GM19239 (cell line): ENCODE results near the gene SLC50A1.
"Not testable (repeated sequence)": the region's sequence is repeated elsewhere in the genome, so short reads cannot be mapped to it uniquely, and the experiment has no call there.

Source experiments
- DNase-seq: peaks from one replicate; pipeline ENCODE4 v3.0.0; 2011; ENCODE audit warnings: low spot score; ENCODE audit not compliant: insufficient read length
- FAIRE-seq: peaks from 2 replicates; lab custom pipeline; 2011; peaks lifted over from hg19 to GRCh38; lab: Jason Lieb, UNC

Gene SLC50A1

GRCh38 chr1:155113450-155113980, 22.1 kb upstream of the SLC50A1 start:
- DNase-seq, result no peak

DNA sequence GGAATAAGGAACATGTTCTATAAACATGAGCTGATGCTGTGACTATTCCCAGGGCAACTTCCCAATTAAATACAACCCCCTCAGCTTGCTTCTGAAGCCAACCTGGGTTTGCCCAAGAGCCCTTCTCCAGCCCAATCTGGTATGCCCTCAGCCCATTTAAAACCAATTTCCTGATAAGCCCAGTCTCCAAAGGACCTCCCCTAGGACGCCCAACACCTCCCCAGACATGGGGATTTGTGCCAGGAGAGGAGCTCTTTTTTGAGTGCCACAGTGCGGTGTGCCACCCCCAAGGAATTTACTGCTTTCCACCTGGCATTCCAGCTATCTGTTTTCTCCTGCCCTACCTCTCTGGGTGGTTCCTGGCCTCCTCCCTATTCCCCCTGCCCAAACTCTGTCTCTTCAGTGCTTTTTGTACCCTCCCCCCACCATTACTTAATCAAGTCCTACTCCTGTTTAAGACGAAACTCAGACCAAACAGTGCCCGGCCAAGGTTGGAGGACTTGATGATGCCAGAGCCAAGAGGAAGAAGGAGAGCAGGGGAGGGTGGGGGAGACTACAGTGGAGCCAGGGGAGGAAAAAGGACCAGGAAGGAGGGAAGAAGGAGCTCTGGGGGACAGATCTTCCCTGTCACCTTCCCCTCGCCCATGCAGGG, 19.4 kb upstream of the SLC50A1 start:
- no peak for FAIRE-seq

More at GRCh38 chr1:155113450-155113980, 22.1 kb upstream of the SLC50A1 start:
- FAIRE-seq, result no peak

GRCh38 chr1:155117610-155118009, 18.0 kb upstream of the SLC50A1 start:
- FAIRE-seq, result no peak
- no peak for DNase-seq

More for the DNA sequence above, 19.4 kb upstream of the SLC50A1 start:
- no peak for DNase-seq

DNA sequence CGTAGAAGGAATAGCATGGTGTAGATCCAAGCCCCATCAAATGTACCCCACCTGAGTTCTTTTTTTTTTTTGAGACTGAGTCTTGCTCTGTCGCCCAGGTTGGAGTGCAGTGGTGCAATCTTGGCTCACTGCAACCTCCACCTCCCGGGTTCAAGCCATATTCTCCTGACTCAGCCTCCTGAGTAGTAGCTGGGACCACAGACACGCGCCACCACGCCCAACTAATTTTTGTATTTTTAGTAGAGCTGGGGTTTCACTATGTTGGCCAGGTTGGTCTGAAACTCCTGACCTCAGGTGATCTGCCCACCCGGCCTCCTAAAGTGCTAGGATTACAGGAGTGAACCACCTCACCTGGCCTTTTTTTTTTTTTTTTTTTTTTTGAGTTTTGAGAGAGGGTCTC, 17.6 kb upstream of the SLC50A1 start:
- not testable (repeated sequence) for FAIRE-seq, DNase-seq

DNA sequence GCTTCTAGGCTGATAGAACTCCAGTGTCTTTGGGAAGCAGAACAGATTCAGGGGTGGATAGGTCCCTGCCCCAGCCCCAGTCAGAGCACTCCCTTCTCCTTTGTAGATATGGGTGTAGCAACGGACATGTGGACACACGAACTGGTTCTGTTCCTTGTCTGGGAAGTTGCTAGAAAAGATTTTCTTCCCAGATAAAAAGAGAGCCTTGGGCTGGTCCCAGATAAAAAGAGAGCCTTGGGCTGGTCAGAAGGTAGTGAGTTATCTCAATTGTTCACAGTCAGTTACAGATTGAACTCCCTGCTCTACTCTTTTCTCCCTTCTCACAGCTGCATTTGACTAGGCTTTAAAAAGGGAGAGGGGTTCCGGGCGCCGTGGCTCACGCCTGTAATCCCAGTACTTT, 15.4 kb upstream of the SLC50A1 start:
- no peak for DNase-seq
- FAIRE-seq, result no peak

- DNase-seq (no peak), FAIRE-seq (no peak)
These were observed 14.4 kb upstream of the SLC50A1 start for GRCh38 chr1:155121249-155121648.

- FAIRE-seq (no peak), DNase-seq (no peak)
These were observed 13.3 kb upstream of the SLC50A1 start for GRCh38 chr1:155122308-155122707.

- FAIRE-seq (no peak), DNase-seq (no peak)
These were observed 11.9 kb upstream of the SLC50A1 start for GRCh38 chr1:155123801-155124200.

GRCh38 chr1:155124503-155125463, 10.9 kb upstream of the SLC50A1 start:
- DNase-seq (no peak), FAIRE-seq (no peak)

DNA sequence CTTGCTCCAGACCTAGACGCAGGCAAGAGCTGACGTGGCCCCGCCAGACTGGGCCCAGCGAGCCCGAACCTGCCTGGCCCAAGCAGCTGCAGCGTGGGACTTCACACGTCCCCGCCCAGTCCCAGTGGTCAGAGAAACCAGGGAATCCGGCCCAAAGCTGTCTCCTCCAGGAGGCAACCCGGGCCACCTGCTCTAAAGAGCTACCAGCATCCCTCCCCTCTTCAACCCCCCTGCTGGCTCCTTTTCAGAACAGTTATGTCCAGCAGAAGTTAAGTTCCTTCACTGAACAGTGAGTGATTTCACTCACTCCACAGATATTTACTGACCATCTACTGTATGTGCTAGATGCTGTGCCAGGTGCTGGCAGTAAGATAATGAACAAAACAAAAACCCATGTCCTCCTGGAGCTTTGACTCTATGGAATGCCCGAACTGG, 10.1 kb upstream of the SLC50A1 start:
- FAIRE-seq, result no peak
- no peak for DNase-seq

GRCh38 chr1:155125946-155126555, 9.6 kb upstream of the SLC50A1 start:
- DNase-seq, result no peak
- FAIRE-seq, result no peak

GRCh38 chr1:155126556-155127104, 9.0 kb upstream of the SLC50A1 start:
- DNase-seq (no peak), FAIRE-seq (no peak)

DNA sequence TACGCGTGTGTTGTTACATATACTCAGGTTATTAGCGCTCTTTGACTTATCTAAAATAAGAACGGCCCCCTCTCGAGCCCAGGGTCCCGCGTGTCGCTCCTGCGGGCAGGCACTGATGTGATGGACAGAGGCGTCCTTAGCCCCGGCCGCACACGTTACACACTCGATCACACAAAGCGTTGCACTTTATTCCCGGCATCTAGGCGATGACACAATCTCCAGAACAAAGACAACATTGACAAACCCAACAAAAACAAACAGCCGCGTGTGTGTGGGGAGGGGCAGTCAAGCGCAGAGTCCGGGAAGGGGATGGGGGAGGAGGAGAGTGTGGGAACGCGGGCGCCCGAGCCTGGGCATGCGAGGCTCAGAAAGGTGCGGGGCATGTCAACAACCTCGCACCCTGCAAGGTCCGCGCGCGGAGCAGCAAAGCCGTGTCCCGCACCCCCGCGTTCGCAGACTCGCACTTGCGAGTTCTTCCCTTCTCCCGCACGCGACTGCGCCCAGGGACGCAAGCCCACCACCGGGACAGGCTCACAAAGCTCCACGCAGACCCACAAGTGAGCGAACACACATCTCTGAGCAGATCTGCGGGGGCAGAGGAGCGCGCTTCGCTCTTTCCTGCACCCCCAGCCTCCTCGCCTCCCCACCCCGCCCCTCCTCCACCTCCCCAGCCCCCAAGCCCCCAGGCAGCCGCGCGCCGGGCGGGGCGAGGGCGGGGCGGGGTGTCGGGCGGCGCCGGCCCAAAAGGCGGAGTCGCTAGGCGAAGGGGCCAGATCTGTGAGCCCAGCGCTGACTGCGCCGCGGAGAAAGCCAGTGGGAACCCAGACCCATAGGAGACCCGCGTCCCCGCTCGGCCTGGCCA, 8.3 kb upstream of the SLC50A1 start, which contains the start of gene EFNA1:
EFNA1 (plus strand) TSS at position 772 of the 862 bp plus-strand sequence. CDS start 102 bp downstream, outside the sequence.
- FAIRE-seq (no peak), DNase-seq (no peak)

DNA sequence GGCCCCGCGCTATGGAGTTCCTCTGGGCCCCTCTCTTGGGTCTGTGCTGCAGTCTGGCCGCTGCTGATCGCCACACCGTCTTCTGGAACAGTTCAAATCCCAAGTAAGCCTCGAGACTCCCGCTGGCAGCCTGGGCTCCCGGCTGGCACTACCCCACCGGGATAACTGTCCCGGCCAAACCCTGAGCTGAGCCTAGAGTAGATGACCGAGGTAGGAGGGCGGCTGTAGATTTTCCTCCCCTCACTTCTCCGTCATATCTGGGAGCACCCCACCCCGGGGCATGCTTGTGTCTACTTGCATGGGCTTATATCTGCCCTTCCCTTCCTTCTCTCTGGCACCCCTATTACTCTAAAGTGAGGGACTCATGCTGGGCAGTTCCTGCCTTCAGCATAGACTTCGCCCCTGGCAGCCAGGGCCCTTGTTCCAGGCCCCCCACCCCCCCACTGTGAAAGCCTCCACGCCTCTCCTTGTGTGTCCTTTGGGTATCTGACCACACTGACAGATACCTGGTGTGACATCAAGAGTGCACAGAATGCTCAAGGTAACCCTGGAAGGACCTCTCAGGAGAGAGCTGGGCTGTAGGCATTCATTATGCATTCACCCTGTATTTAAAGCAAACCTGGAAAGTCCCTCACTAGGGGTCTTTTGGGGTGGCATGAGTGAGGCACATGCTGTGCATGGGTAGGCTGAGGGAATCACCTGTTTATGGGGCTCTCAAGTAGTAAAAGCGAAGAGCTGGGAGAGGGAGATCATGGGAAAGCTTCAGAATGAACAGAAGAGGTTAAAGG, 7.5 kb upstream of the SLC50A1 start:
- FAIRE-seq (no peak), DNase-seq (no peak)

- DNase-seq (no peak), FAIRE-seq (no peak)
These were observed 6.7 kb upstream of the SLC50A1 start for GRCh38 chr1:155128755-155129473.

GRCh38 chr1:155130272-155131006, 5.2 kb upstream of the SLC50A1 start:
- no peak for DNase-seq
- FAIRE-seq, result no peak

- FAIRE-seq (no peak), DNase-seq (no peak)
These were observed 4.4 kb upstream of the SLC50A1 start for GRCh38 chr1:155131285-155131684.
